ENCODE data around the gene PHF1. TPM values are rescaled to one million over a fixed set of nuclear protein-coding genes. Genes with fewer than 3 reads are reported as not detected.

PHF1 gene
- total and polyA plus RNA-seq, 2 of the 13 experiments (the other 11 are each of a cell fraction or from before 2014, with no cell fraction given): 25.4 to 61.9 TPM

DNA sequence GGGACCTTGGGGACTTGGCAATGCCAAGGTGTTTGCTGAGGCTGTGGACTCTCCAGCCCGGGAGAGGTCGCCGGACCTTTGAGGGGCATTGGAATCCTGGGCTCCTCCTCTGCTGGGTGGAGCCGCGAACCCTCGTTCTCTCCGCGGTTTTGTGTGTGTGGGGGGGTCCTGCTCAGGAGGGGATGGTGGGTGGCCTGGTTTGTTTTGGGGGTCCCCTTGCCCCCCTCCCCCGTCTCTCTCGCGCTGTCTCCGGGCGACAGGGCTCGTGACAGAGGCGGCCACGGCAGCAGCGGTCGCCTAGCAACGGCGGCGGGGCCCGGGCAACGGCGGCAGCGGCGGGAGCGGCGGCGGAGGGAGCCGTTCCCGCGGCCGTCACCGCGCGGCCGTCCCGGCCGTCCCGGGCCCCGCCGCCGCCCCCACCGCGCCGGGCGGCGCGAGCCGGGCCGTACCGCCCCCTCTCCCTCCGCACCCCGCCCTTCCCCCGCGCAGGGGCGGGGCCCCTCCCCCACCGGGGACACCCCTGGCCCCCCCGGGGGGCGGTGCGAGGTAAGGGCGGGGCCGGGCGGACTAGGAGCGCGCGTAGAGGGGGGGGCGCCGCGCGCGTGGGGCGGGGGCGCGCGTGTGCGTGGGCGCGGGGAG lies 16.9 kb downstream of the PHF1 start (continued):
- TF ChIP-seq, protein P1, sequence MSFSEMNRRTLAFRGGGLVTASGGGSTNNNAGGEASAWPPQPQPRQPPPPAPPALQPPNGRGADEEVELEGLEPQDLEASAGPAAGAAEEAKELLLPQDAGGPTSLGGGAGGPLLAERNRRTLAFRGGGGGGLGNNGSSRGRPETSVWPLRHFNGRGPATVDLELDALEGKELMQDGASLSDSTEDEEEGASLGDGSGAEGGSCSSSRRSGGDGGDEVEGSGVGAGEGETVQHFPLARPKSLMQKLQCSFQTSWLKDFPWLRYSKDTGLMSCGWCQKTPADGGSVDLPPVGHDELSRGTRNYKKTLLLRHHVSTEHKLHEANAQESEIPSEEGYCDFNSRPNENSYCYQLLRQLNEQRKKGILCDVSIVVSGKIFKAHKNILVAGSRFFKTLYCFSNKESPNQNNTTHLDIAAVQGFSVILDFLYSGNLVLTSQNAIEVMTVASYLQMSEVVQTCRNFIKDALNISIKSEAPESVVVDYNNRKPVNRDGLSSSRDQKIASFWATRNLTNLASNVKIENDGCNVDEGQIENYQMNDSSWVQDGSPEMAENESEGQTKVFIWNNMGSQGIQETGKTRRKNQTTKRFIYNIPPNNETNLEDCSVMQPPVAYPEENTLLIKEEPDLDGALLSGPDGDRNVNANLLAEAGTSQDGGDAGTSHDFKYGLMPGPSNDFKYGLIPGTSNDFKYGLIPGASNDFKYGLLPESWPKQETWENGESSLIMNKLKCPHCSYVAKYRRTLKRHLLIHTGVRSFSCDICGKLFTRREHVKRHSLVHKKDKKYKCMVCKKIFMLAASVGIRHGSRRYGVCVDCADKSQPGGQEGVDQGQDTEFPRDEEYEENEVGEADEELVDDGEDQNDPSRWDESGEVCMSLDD (CRISPR knock-in tag; IDR thresholded peaks at IDR 0.05; ENCODE audit: borderline replicate concordance): no peak
- TF ChIP-seq NONO (IDR thresholded peaks at IDR 0.05): no peak
- TF ChIP-seq NONO (CRISPR knock-in tag; conservative IDR thresholded peaks at IDR 0.05): peak; percentile 17; the same call in 1 of the 2 replicates
- TF ChIP-seq ZFP36L2 (CRISPR knock-in tag; IDR thresholded peaks at IDR 0.05): no peak
- no peak for TF ChIP-seq DNMT1 (CRISPR knock-in tag; IDR thresholded peaks at IDR 0.05)
- TF ChIP-seq ZNF160 (CRISPR knock-in tag; IDR thresholded peaks at IDR 0.05): no peak
- no peak for TF ChIP-seq FOXK1 (CRISPR knock-in tag; IDR thresholded peaks at IDR 0.05; ENCODE audit: borderline replicate concordance, low read depth)
- TF ChIP-seq, protein P2, sequence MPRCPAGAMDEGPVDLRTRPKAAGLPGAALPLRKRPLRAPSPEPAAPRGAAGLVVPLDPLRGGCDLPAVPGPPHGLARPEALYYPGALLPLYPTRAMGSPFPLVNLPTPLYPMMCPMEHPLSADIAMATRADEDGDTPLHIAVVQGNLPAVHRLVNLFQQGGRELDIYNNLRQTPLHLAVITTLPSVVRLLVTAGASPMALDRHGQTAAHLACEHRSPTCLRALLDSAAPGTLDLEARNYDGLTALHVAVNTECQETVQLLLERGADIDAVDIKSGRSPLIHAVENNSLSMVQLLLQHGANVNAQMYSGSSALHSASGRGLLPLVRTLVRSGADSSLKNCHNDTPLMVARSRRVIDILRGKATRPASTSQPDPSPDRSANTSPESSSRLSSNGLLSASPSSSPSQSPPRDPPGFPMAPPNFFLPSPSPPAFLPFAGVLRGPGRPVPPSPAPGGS (CRISPR knock-in tag; IDR thresholded peaks at IDR 0.05): no peak
- TF ChIP-seq ZNF225 (CRISPR knock-in tag; IDR thresholded peaks at IDR 0.05): 0 out of 2 replicates have a peak, but pooled peaks have one; percentile 53
- TF ChIP-seq ZSCAN9 (CRISPR knock-in tag; IDR thresholded peaks at IDR 0.05; ENCODE audit: borderline replicate concordance): no peak
- no peak for TF ChIP-seq NFKBIZ (CRISPR knock-in tag; IDR thresholded peaks at IDR 0.05)
- no peak for TF ChIP-seq ZNF441 (CRISPR knock-in tag; IDR thresholded peaks at IDR 0.05; ENCODE audit: borderline replicate concordance)
- TF ChIP-seq, protein P3, sequence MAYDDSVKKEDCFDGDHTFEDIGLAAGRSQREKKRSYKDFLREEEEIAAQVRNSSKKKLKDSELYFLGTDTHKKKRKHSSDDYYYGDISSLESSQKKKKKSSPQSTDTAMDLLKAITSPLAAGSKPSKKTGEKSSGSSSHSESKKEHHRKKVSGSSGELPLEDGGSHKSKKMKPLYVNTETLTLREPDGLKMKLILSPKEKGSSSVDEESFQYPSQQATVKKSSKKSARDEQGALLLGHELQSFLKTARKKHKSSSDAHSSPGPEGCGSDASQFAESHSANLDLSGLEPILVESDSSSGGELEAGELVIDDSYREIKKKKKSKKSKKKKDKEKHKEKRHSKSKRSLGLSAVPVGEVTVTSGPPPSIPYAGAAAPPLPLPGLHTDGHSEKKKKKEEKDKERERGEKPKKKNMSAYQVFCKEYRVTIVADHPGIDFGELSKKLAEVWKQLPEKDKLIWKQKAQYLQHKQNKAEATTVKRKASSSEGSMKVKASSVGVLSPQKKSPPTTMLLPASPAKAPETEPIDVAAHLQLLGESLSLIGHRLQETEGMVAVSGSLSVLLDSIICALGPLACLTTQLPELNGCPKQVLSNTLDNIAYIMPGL (CRISPR knock-in tag; IDR thresholded peaks at IDR 0.05; ENCODE audit: borderline replicate concordance in 1 of 2, low read depth in 1 of 2): no peak
- TF ChIP-seq CBX5 (CRISPR knock-in tag; IDR thresholded peaks at IDR 0.05; ENCODE audit: borderline replicate concordance): no peak
- TF ChIP-seq ZNF776 (CRISPR knock-in tag; IDR thresholded peaks at IDR 0.05): no peak
- no peak for TF ChIP-seq ZNF143 (CRISPR knock-in tag; IDR thresholded peaks at IDR 0.05)
- no peak for TF ChIP-seq DR1 (CRISPR knock-in tag; IDR thresholded peaks at IDR 0.05)
- TF ChIP-seq PHF5A (CRISPR knock-in tag; IDR thresholded peaks at IDR 0.05; ENCODE audit: low read depth, unreplicated experiment): no peak
- no peak for TF ChIP-seq RBAK (CRISPR knock-in tag; IDR thresholded peaks at IDR 0.05)
- TF ChIP-seq ZNF562 (CRISPR knock-in tag; IDR thresholded peaks at IDR 0.05; ENCODE audit: borderline replicate concordance): no peak
- TF ChIP-seq SIN3A (IDR thresholded peaks at IDR 0.05; ENCODE audit: borderline replicate concordance, low read depth, low read length): peak; percentile 70; the same call in 1 of the 2 replicates
- no peak for TF ChIP-seq IRX3 (CRISPR knock-in tag; IDR thresholded peaks at IDR 0.05; ENCODE audit: borderline replicate concordance, low read depth)
- TF ChIP-seq, protein P4, sequence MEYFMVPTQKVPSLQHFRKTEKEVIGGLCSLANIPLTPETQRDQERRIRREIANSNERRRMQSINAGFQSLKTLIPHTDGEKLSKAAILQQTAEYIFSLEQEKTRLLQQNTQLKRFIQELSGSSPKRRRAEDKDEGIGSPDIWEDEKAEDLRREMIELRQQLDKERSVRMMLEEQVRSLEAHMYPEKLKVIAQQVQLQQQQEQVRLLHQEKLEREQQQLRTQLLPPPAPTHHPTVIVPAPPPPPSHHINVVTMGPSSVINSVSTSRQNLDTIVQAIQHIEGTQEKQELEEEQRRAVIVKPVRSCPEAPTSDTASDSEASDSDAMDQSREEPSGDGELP (IDR thresholded peaks at IDR 0.05; ENCODE audit: borderline replicate concordance, low read depth): no peak
- TF ChIP-seq MXI1 (IDR thresholded peaks at IDR 0.05; ENCODE audit: borderline replicate concordance, low read depth, low read length): peak; percentile 42; the same call in 1 of the 3 replicates
- no peak for TF ChIP-seq ZMYM4 (CRISPR knock-in tag; IDR thresholded peaks at IDR 0.05)
